ENCODE data around the gene PNPLA1.

The PNPLA1 gene

DNA sequence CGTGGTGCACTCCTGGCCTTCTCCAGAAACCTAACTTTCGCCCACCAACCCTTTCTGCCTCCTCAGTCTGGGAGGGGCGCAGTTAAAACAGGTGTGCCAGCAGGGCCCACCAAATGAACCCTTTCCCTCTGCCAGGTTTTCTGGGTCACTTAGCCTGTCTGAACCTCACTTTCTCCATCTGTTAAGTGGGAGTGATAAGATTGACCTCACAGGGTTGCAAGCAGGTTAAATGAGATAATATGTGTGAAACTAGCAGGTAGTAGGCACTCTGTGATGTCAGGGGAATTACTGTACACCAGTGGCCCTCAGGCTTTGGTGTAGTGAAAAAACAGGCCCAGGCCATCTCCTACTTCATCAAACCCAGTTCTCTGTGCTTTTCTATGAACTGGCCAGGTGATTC lies 52.7 kb downstream of the PNPLA1 start:
- Histone ChIP-seq H3F3A (ENCODE audit: insufficient read depth, low read length) (no peaks in the 10 kb centered on the region), H3K79me2 (ENCODE audit: insufficient read depth, low read length) (no peaks in the 10 kb centered on the region), H2AFZ (ENCODE audit: low read length) (no peak overlapping the region), H4K20me1 (ENCODE audit: insufficient read depth, low read length) (no peaks in the 10 kb centered on the region), H3K36me3 (ENCODE audit: insufficient read depth, low read length) (no peaks in the 10 kb centered on the region), H3K27me3 (ENCODE audit: insufficient read depth, low read length) (0 out of 2 replicates have a peak, but pooled peaks cover 14% of the 10 kb centered on the region), H3K9me3 (ENCODE audit: low read length) (no peaks in the 10 kb centered on the region), H3K4me1 (ENCODE audit: insufficient read depth, low read length, severe bottlenecking) (no peaks in the 10 kb centered on the region), H3K4me2 (ENCODE audit: low read length) (no peak overlapping the region), H3K9me2 (ENCODE audit: low read depth, low read length) (no peaks in the 10 kb centered on the region), H3K27ac (ENCODE audit: low read depth, low read length, poor library complexity, severe bottlenecking) (no peak overlapping the region), H3K4me3 (ENCODE audit: low read depth, low read length, poor library complexity, severe bottlenecking) (no peak overlapping the region), H3K9ac (ENCODE audit: low read length) (no peak overlapping the region)
- no peak for TF ChIP-seq EZH2 (IDR thresholded peaks at IDR 0.05; ENCODE audit: borderline replicate concordance, low read length)
- TF ChIP-seq, protein P1, sequence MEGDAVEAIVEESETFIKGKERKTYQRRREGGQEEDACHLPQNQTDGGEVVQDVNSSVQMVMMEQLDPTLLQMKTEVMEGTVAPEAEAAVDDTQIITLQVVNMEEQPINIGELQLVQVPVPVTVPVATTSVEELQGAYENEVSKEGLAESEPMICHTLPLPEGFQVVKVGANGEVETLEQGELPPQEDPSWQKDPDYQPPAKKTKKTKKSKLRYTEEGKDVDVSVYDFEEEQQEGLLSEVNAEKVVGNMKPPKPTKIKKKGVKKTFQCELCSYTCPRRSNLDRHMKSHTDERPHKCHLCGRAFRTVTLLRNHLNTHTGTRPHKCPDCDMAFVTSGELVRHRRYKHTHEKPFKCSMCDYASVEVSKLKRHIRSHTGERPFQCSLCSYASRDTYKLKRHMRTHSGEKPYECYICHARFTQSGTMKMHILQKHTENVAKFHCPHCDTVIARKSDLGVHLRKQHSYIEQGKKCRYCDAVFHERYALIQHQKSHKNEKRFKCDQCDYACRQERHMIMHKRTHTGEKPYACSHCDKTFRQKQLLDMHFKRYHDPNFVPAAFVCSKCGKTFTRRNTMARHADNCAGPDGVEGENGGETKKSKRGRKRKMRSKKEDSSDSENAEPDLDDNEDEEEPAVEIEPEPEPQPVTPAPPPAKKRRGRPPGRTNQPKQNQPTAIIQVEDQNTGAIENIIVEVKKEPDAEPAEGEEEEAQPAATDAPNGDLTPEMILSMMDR (IDR thresholded peaks at IDR 0.05; ENCODE audit: low read length), result no peak

DNA sequence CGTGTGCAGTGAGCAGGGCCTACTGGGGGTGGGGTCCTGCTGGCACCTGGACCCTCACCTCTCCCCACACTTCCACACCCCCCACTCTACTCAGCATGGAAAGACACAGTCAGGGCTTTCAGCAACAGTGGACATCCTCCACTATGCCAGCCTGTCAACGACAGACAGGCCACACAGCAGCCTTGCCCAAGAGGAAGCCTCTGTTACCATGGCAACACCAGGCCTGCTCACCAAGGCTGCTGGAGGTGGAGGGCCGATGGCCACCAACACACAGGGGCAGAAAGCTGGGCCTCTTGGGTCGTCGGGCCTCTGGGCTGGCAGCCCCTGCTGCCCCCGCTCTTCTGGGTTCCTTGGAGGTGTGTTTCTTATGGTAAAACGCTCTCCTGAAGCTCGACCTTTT lies 53.2 kb downstream of the PNPLA1 start:
- H3K9ac ChIP-seq (ENCODE audit: low read length), result no peak overlapping the region
- TF ChIP-seq, protein P1 (IDR thresholded peaks at IDR 0.05; ENCODE audit: low read length), result no peak
- no peak for TF ChIP-seq EZH2 (IDR thresholded peaks at IDR 0.05; ENCODE audit: borderline replicate concordance, low read length)
- no peak overlapping the region for H2AFZ ChIP-seq (ENCODE audit: low read length)
- H3K27me3 ChIP-seq (ENCODE audit: insufficient read depth, low read length), result 0 out of 2 replicates have a peak, but pooled peaks cover 14% of the 10 kb centered on the region
- H3K36me3 ChIP-seq (ENCODE audit: insufficient read depth, low read length), result no peaks in the 10 kb centered on the region
- no peaks in the 10 kb centered on the region for H3K9me2 ChIP-seq (ENCODE audit: low read depth, low read length)
- no peak overlapping the region for H3K4me2 ChIP-seq (ENCODE audit: low read length)
- no peaks in the 10 kb centered on the region for H3K9me3 ChIP-seq (ENCODE audit: low read length)
- no peak overlapping the region for H3K4me3 ChIP-seq (ENCODE audit: low read depth, low read length, poor library complexity, severe bottlenecking)
- H3K4me1 ChIP-seq (ENCODE audit: insufficient read depth, low read length, severe bottlenecking), result no peaks in the 10 kb centered on the region
- no peaks in the 10 kb centered on the region for H4K20me1 ChIP-seq (ENCODE audit: insufficient read depth, low read length)
- no peak overlapping the region for H3K27ac ChIP-seq (ENCODE audit: low read depth, low read length, poor library complexity, severe bottlenecking)
- no peaks in the 10 kb centered on the region for H3F3A ChIP-seq (ENCODE audit: insufficient read depth, low read length)
- H3K79me2 ChIP-seq (ENCODE audit: insufficient read depth, low read length), result no peaks in the 10 kb centered on the region

DNA sequence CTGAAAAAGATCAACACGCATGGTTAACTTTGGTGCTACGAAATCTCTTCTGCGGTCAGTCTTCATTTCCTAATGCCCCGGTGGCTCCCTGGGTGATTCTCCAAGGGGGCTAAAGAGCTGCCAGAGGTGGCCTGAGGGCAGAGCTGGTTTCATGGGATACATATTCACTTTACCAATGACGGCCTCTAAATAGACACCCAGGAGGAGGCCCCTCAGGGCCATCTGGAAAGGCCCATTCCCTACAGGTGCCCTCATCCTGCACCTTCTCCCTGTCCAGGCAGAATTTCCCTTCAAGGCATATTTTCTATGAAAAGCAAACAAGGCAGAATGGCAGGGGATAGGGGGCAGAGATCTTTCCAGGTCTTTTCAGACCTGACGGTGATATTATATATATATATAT lies 54.3 kb downstream of the PNPLA1 start:
- Histone ChIP-seq H3K9ac (ENCODE audit: low read length) (no peak overlapping the region), H3K27ac (ENCODE audit: low read depth, low read length, poor library complexity, severe bottlenecking) (no peak overlapping the region), H2AFZ (ENCODE audit: low read length) (no peak overlapping the region), H3K9me2 (ENCODE audit: low read depth, low read length) (no peaks in the 10 kb centered on the region), H3K36me3 (ENCODE audit: insufficient read depth, low read length) (no peaks in the 10 kb centered on the region), H4K20me1 (ENCODE audit: insufficient read depth, low read length) (no peaks in the 10 kb centered on the region), H3K4me2 (ENCODE audit: low read length) (no peak overlapping the region), H3K27me3 (ENCODE audit: insufficient read depth, low read length) (0 out of 2 replicates have a peak, but pooled peaks cover 14% of the 10 kb centered on the region), H3K4me3 (ENCODE audit: low read depth, low read length, poor library complexity, severe bottlenecking) (no peak overlapping the region), H3K9me3 (ENCODE audit: low read length) (no peaks in the 10 kb centered on the region), H3F3A (ENCODE audit: insufficient read depth, low read length) (no peaks in the 10 kb centered on the region), H3K4me1 (ENCODE audit: insufficient read depth, low read length, severe bottlenecking) (no peaks in the 10 kb centered on the region), H3K79me2 (ENCODE audit: insufficient read depth, low read length) (no peaks in the 10 kb centered on the region)
- TF ChIP-seq, protein P1 (IDR thresholded peaks at IDR 0.05; ENCODE audit: low read length), result no peak
- no peak for TF ChIP-seq EZH2 (IDR thresholded peaks at IDR 0.05; ENCODE audit: borderline replicate concordance, low read length)

All from OCI-LY1 (cell line).